Ovary (tissue), 9 donors: Measurements from ENCODE around the gene HOXB3. TPM values are rescaled to one million over a fixed set of nuclear protein-coding genes. Genes with fewer than 3 reads are reported as not detected.
A peak's percentile ranks its signal among the peaks of the same experiment; 100 is the strongest.

Experiments used
- DNase-seq, 5 donors: peaks; one replicate each; pipeline ENCODE4 v3.0.0-alpha.2; 2019 to 2020
- H3K27ac ChIP-seq, 2 donors: fragments of 200-600 bp; one replicate each; pipeline versions ENCODE4 v1.5.1 to v1.8.0; 2019 to 2022
- H3K27me3 ChIP-seq: fragments of 200-600 bp; one replicate; pipeline ENCODE4 v1.8.0; 2022
- H3K36me3 ChIP-seq: fragments of 200-600 bp; sonication (generic); one replicate; pipeline ENCODE4 v1.5.1; 2019
- H3K4me1 ChIP-seq: one replicate; pipeline ENCODE4 v1.8.1; 2013; ENCODE audit warnings: mild to moderate bottlenecking, moderate library complexity; ENCODE audit not compliant: insufficient read depth
- H3K4me3 ChIP-seq: fragments of 200-600 bp; sonication (generic); one replicate; pipeline ENCODE4 v1.5.1; 2017
- H3K9me3 ChIP-seq, 2 donors: fragments of 200-600 bp in 1 of 2; sonication (generic) in 1 of 2; one replicate each; pipeline versions ENCODE4 v1.5.1 to v1.8.1; 2013 to 2019; ENCODE audit warnings: mild to moderate bottlenecking in 1 of 2, moderate library complexity in 1 of 2
- EP300 ChIP-seq: sonication (generic); formaldehyde crosslinking; IDR thresholded peaks from one replicate; pipeline ENCODE4 v1.6.1; 2017; ENCODE audit warnings: antibody characterized with exemption
- POLR2A ChIP-seq: fragments of 450-650 bp; IDR thresholded peaks from one replicate; pipeline ENCODE4 v1.6.1; 2017; ENCODE audit warnings: antibody characterized with exemption, mild to moderate bottlenecking, moderate library complexity
- WGBS, 3 donors: extraction: QIAGEN DNeasy Blood & Tissue Kit in 1 of 3; methylation state at CpG; one replicate each; pipeline versions ENCODE4 v1.1.5 to v1.1.7; 2013 to 2017; 5-methylcytosine and 5-hydroxymethylcytosine counted together
- intact Hi-C, 4 donors: fragments of 100-400 bp; cut with DNase I; formaldehyde crosslinking; loops; one replicate each; pipeline versions ENCODE4 v1.11.0 to v1.15.1; 2022 to 2023
- polyA plus RNA-seq, 2 donors: library from polyadenylated mRNA; stranded (reverse); fragments of 200-250 nt in 1 of 2; fragments of 350-450 nt in 1 of 2; fragmentation: Illumina TruSeq in 1 of 2; extraction: RNeasy Lipid Tissue Mini Kit (QIAGEN cat#74804) in 1 of 2; gene quantifications; one replicate each; pipeline ENCODE4 v1.2.3, GENCODE V29; 2013 to 2014
- total RNA-seq, 7 donors: library from RNA; depleted of rRNA in 2 of 7; stranded (reverse); fragments of >200 nt in 2 of 7; fragmentation: NEBNext Ultra II Directional in 3 of 7; extraction: Animal tissue kit (Norgen Biotek cat#: 25700) in 3 of 7; gene quantifications; one replicate each; pipeline versions ENCODE4 v1.1.0 to v1.2.4, GENCODE V29; 2016 to 2023
- TF ChIP-seq, protein P1 (sequence below), 3 donors: fragments of 450-650 bp in 2 of 3; fragments of 200-600 bp in 1 of 3; IDR thresholded peaks; one replicate each; pipeline versions ENCODE4 v1.5.1 to v1.8.0; 2016 to 2022; ENCODE audit warnings: antibody characterized with exemption in 3 of 3, mild to moderate bottlenecking in 1 of 3
- donor health status: DM: no; HTN: no; CAD: no; lungs with moderate emphysema.
- donor health status: DM: no; HTN: no; CAD: no.
- donor health status: Bipolar disorder and iron deficiency.
- donor health status: DM: yes; HTN: yes; CAD: no.
- donor health status: DM: no; HTN: no; CAD: no.
- donor health status: DM: yes; HTN: yes; CAD: no.

The HOXB3 gene
- total and polyA plus RNA-seq, 9 donors, result 0.43 to 10.7 (median 2.7) TPM

DNA sequence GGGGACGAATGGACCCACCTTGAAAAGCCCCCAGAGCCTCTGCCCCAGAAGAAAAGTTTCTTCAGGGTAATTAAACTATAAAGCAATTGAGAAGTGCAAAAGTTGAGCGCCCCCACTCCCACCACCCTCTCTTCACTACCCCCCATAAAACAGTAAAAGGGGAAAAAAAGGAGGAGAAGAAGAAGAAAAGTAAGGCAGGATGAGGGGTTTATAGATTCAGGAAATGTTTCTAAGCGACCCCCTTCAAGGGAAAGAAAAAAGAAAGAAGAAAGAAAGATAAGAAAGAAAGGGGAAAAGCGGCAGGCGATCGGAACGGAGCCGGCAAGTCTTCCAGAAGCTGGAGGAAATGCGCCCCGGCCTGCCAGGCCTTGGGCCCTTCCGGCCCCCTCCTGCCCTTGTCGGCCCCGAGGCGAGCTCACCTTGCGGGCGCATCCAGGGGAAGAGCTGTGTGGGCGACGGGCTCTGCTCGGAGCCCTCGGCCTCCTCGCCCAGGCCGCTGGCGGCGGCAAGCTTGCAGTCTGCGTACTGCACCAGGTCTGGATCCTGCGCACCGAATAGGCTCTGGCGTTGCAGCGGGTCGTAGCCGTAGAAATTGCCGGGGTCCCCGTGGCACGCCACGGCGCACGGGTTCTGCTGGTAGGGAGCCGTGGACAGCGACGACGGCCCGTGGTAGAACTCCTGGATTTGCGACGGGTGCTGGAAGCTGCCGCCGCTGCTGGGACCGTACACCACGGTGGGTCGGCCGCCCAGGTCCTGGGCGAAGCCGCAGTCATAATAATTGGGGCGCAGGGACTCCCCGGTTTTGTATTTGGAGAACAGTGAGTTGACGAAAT lies 24.0 kb upstream of the HOXB3 start:
- no peaks in the 10 kb centered on the region for H3K36me3 ChIP-seq
- H3K4me1 ChIP-seq, result peaks cover 2% of the 10 kb centered on the region
- DNase-seq, result no peak
- H3K9me3 ChIP-seq, result no peaks in the 10 kb centered on the region
- intact Hi-C loops, result loop anchor here in 2 of 4 donors (10.0 kb wide), 1 partner anchor 589 kb away; no protein-coding TSS in a partner anchor
- WGBS, 3 donors, result 2 to 5% (median 3%) methylated on average over 37 to 55 of the region's 55 CpGs
- no peak for TF ChIP-seq POLR2A
- no peak for TF ChIP-seq EP300
- TF ChIP-seq, protein P1, sequence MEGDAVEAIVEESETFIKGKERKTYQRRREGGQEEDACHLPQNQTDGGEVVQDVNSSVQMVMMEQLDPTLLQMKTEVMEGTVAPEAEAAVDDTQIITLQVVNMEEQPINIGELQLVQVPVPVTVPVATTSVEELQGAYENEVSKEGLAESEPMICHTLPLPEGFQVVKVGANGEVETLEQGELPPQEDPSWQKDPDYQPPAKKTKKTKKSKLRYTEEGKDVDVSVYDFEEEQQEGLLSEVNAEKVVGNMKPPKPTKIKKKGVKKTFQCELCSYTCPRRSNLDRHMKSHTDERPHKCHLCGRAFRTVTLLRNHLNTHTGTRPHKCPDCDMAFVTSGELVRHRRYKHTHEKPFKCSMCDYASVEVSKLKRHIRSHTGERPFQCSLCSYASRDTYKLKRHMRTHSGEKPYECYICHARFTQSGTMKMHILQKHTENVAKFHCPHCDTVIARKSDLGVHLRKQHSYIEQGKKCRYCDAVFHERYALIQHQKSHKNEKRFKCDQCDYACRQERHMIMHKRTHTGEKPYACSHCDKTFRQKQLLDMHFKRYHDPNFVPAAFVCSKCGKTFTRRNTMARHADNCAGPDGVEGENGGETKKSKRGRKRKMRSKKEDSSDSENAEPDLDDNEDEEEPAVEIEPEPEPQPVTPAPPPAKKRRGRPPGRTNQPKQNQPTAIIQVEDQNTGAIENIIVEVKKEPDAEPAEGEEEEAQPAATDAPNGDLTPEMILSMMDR (IDR thresholded peaks at IDR 0.05), result no peak
- peak overlapping the region; percentile 10 for H3K4me3 ChIP-seq
- H3K27me3 ChIP-seq, result peaks cover 2% of the 10 kb centered on the region
- no peak overlapping the region for H3K27ac ChIP-seq

DNA sequence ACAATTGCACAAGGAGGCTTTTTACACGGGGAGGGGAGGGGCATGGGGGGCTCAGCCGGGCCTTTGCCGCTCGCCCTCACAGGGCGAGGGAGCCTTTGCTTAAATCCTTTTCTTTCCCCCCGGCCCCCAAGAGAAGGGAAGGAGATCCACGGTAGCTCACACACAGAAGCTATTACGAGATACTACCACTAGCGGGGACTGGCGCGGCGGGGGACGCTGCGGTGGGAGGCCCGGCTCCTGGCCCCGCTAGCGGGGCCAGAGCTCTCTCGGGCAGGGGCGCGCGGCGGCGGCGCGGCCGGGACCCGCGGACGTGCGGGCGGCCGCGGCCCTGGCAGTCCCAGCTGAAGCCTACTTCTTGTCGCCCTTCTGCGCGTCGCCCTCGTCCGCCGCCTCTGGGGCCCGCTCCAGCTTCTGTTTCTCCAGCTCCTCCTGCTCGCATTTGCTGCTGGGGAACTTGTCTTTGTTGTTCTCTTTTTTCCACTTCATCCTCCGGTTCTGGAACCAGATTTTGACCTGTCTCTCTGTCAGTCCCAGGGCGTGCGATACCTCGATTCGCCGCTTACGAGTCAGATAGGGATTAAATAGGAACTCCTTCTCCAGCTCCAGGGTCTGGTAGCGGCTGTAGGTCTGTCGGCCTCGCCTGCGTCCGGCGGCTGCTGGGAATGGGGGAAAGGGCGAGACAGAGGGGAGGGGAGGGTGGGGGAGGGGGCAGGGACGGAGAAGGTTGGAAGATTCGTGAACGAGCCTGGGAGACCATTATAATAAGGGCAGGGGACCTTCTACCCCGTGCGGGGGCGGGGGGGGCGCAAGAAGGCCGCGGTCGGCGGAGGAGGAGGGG lies 23.0 kb upstream of the HOXB3 start:
- Histone ChIP-seq H3K36me3 (no peaks in the 10 kb centered on the region), H3K4me1 (peaks cover 2% of the 10 kb centered on the region), H3K4me3 (peak overlapping the region; percentile 17), H3K9me3 (no peaks in the 10 kb centered on the region), H3K27me3 (peaks cover 2% of the 10 kb centered on the region), H3K27ac (no peak overlapping the region)
- intact Hi-C loops, result loop anchor here in 2 of 4 donors (10.0 kb wide), 1 partner anchor 588 kb away; no protein-coding TSS in a partner anchor
- TF ChIP-seq, protein P1 (IDR thresholded peaks at IDR 0.05), result no peak
- WGBS, 3 donors, result 1 to 2% (median 2%) methylated on average over 67 of the region's 67 CpGs
- no peak for DNase-seq

GRCh38 chr17:48612456-48612853 lies 22.4 kb upstream of the HOXB3 start:
- Histone ChIP-seq H3K9me3 (no peaks in the 10 kb centered on the region), H3K27me3 (peaks cover 2% of the 10 kb centered on the region), H3K27ac (no peak overlapping the region), H3K4me3 (peak overlapping the region; percentile 17), H3K36me3 (no peaks in the 10 kb centered on the region), H3K4me1 (peaks cover 2% of the 10 kb centered on the region)
- intact Hi-C loops, result loop anchor here in 2 of 4 donors (10.0 kb wide), 1 partner anchor 588 kb away; no protein-coding TSS in a partner anchor
- WGBS, 3 donors, result 3 to 5% (median 3%) methylated on average over 15 of the region's 15 CpGs
- no peak for DNase-seq
- TF ChIP-seq, protein P1 (IDR thresholded peaks at IDR 0.05), result no peak
- no peak for TF ChIP-seq POLR2A

- peak overlapping the region; percentile 39 for H3K4me3 ChIP-seq
- H3K9me3 ChIP-seq, result no peaks in the 10 kb centered on the region
- TF ChIP-seq, protein P1 (IDR thresholded peaks at IDR 0.05), result no peak
- TF ChIP-seq EP300, result no peak
- no peak for TF ChIP-seq POLR2A
- H3K27ac ChIP-seq, result no peak overlapping the region
- WGBS, 3 donors, result 3 to 6% (median 5%) methylated on average over 36 of the region's 36 CpGs
- DNase-seq, result no peak
- peaks cover 2% of the 10 kb centered on the region for H3K27me3 ChIP-seq
- H3K36me3 ChIP-seq, result no peaks in the 10 kb centered on the region
- H3K4me1 ChIP-seq, result peaks cover 2% of the 10 kb centered on the region
- intact Hi-C loops, result loop anchor here in 2 of 4 donors (10.0 kb wide), 1 partner anchor 587 kb away; no protein-coding TSS in a partner anchor
These were observed 21.8 kb upstream of the HOXB3 start for GRCh38 chr17:48611681-48612455.
